Measurements from ENCODE around the gene ABCC1.

GRCh38 chr16:16064874-16065384 lies 115.5 kb downstream of the ABCC1 start:
- TF ChIP-seq, protein P1, sequence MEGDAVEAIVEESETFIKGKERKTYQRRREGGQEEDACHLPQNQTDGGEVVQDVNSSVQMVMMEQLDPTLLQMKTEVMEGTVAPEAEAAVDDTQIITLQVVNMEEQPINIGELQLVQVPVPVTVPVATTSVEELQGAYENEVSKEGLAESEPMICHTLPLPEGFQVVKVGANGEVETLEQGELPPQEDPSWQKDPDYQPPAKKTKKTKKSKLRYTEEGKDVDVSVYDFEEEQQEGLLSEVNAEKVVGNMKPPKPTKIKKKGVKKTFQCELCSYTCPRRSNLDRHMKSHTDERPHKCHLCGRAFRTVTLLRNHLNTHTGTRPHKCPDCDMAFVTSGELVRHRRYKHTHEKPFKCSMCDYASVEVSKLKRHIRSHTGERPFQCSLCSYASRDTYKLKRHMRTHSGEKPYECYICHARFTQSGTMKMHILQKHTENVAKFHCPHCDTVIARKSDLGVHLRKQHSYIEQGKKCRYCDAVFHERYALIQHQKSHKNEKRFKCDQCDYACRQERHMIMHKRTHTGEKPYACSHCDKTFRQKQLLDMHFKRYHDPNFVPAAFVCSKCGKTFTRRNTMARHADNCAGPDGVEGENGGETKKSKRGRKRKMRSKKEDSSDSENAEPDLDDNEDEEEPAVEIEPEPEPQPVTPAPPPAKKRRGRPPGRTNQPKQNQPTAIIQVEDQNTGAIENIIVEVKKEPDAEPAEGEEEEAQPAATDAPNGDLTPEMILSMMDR (IDR thresholded peaks at IDR 0.05; ENCODE audit: low read depth, low read length, poor library complexity, severe bottlenecking) = no peak
- TF ChIP-seq EZH2phosphoT487 (IDR thresholded peaks at IDR 0.05; ENCODE audit: borderline replicate concordance, low read length) = no peak

Measured in DOHH2 (cell line).